Measurements from ENCODE around the gene RAB11A. TPM values are rescaled to one million over a fixed set of nuclear protein-coding genes. Genes with fewer than 3 reads are reported as not detected.

RAB11A gene
- total and polyA plus RNA-seq, 9 of the 15 experiments (the other 6 are each of a cell fraction or from before 2014, with no cell fraction given), result 129 to 369 (median 245) TPM

GRCh38 chr15:65939901-65940617, 70.8 kb downstream of the RAB11A start (continued):
- no peak for TF ChIP-seq HNRNPLL (IDR thresholded peaks at IDR 0.05; ENCODE audit: low read depth, low read length, poor library complexity, severe bottlenecking)
- no peak for TF ChIP-seq KLF13 (tag; IDR thresholded peaks at IDR 0.05; ENCODE audit: borderline replicate concordance, low read depth)
- TF ChIP-seq ZNF57 (CRISPR knock-in tag; IDR thresholded peaks at IDR 0.05), result no peak
- no peak for TF ChIP-seq NCOA1 (IDR thresholded peaks at IDR 0.05; ENCODE audit: low read depth)
- no peak for TF ChIP-seq STAT6 (CRISPR knock-in tag; IDR thresholded peaks at IDR 0.05)
- TF ChIP-seq CCAR2 (IDR thresholded peaks at IDR 0.05; ENCODE audit: low read depth, low read length), result no peak
- TF ChIP-seq MTA1 (IDR thresholded peaks at IDR 0.05; ENCODE audit: borderline replicate concordance), result no peak
- no peak for TF ChIP-seq RBM25 (IDR thresholded peaks at IDR 0.05; ENCODE audit: low read depth, low read length, severe bottlenecking)

GRCh38 chr15:65940618-65940909, 71.3 kb downstream of the RAB11A start:
- H3K79me2 ChIP-seq (ENCODE audit: control insufficient read depth, insufficient read depth, low read length), result no peaks in the 10 kb centered on the region
- ChIA-PET POLR2A (no interaction called here), CTCF (ENCODE audit: low intra/inter-chr PET ratio) (no interaction called here)
- FAIRE-seq (peak; percentile 73), ATAC-seq (peak; percentile 69), DNase-seq (ENCODE audit: extremely low read depth in 1 of 4, low spot score in 3 of 4) (peak in 1 of 4 experiments; percentile 12)
- no peaks in the 10 kb centered on the region for H3K36me3 ChIP-seq (ENCODE audit: control insufficient read depth, insufficient read depth, low read length)
- no peaks in the 10 kb centered on the region for H3K9me1 ChIP-seq (ENCODE audit: control insufficient read depth, insufficient read depth, low read length)
- intact Hi-C loops (cut with micrococcal nuclease) (no loop called here), in situ Hi-C loops (cut with MboI) (no loop called here)
- H3K9ac ChIP-seq (ENCODE audit: insufficient read depth in 1 of 2, low read depth in 2 of 2, low read length in 2 of 2), result no peak overlapping the region
- peaks cover 0 to 4% of the 10 kb centered on the region in 2 experiments; a peak in 3 of 5 replicates for H3K4me1 ChIP-seq (replicated peaks in 1 of 2; ENCODE audit: control insufficient read depth in 2 of 2, insufficient read depth in 2 of 2, low read length in 2 of 2)
- H4K20me1 ChIP-seq (replicated peaks; ENCODE audit: control insufficient read depth, insufficient read depth, low read length), result peaks cover 5% of the 10 kb centered on the region; the same call in 1 of the 2 replicates
- no peaks in the 10 kb centered on the region for H3K9me3 ChIP-seq (replicated peaks; ENCODE audit: control insufficient read depth, insufficient read depth, low read depth, low read length)
- no TSS peak for BruUV-seq (replicated peaks)
- H3K27me3 ChIP-seq (ENCODE audit: control insufficient read depth in 2 of 2, insufficient read depth in 2 of 2, low read length in 2 of 2), result peaks cover 10 to 31% of the 10 kb centered on the region in 2 experiments; a peak in 4 of 5 replicates
- no peak overlapping the region for H3K4me3 ChIP-seq
- no peak overlapping the region for H3K27ac ChIP-seq (ENCODE audit: extremely low read depth, low read depth, low read length)
- no peak overlapping the region for H2AFZ ChIP-seq (ENCODE audit: low read depth, low read length)
- H3K4me2 ChIP-seq (ENCODE audit: insufficient read depth, low read length), result no peak overlapping the region
- TF ChIP-seq THAP12 (CRISPR knock-in tag; IDR thresholded peaks at IDR 0.05), result no peak
- 0 out of 2 replicates have a peak, but pooled peaks have one; percentile 33 for TF ChIP-seq ZNF395 (CRISPR knock-in tag; IDR thresholded peaks at IDR 0.05)
- TF ChIP-seq MED1 (CRISPR knock-in tag; IDR thresholded peaks at IDR 0.05; ENCODE audit: borderline replicate concordance), result no peak
- TF ChIP-seq MBD1 (CRISPR knock-in tag; IDR thresholded peaks at IDR 0.05), result no peak

Data from K562 (cell line).